OCI-M2 (cell line): ENCODE measurements around the gene SUFU.
"Not testable (repeated sequence)": the region's sequence is repeated elsewhere in the genome, so short reads cannot be mapped to it uniquely, and the experiment has no call there.

Experiments
- DNase-seq: peaks from one replicate; lab custom pipeline; 2025; ENCODE audit not compliant: unreplicated experiment; lab: John Stamatoyannopoulos, UW

The SUFU gene

DNA sequence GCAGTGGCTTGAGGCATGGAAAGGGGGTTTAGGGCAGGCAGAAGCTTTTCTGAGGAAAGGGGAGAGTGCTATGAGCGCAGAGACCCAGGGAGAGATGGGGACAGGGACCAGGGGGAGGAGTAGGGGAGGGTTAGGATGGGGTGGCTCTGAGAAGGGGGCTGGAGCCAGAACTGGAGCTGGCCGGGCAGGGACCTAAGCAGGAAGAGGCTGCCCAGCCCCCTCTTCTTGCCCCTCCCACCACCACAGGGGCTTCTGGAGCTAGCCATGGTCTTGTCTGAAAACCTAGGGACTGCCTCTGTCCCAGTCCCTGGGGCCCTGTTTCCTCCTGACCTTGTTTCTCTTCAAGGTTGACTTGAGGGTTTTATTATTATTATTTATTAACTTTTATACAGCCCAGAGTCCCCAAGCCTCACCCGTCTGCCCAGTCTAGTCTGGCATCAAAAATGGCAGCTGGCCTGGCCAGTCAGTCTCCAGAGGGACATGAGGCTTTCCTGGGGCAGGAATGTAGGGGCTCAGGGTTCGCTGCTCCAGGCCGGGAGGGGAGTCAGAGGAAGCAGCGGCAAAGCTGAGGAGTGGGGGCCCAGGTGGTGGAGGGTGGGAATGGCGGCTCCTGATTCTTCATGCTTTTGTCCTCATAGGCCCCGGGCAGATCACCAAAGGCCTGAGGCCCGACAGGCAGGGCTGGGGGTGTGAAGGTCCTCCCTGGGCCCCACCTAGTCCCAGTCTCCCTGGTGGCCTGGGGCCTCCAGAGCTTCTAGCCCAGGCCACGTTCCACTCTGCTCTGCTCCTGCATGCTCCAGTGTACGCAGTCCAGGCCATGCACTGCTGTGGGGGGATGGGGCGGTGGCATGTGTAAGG, 146.3 kb downstream of the SUFU start:
- DNase-seq, result no peak

DNA sequence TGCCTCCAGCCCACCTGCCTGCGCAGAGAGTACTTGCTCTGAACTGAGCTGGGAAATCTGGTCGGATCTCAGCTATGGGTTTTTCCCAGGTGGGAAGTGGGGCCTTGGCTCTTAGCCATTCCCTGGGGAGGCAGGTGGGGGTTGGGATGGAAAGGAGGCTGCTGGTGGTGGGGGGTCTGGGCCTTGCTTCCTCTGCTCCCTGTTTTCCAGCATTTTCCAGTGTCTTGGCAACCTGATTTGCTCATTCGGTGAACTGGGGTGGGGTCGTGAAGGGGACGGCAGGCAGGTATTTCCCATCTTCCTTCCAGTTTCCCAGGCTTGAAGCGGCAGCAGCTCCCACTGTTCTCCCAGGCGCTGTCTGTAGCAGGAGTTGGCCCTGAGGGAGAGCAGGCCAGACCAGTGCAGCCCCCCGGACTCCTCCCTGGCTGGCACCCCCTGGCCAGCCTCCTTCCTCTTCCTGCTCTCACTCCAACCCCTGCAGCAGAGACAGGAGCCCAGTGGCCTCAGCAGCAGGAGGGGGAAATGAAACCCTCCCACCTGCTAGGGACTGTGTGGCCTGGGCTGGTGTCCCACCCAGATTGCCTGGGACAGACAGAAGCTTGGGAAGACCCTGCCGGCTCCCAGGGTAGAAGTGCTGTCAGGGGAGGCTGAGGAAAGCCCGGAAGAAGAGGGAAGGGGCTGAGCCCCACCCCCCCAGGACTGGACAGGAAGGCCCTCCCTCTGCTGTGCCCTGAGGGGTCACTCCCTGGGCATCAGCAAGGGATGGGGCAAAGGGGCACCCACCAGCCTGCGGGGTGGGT, 147.1 kb downstream of the SUFU start:
- DNase-seq, result no peak

DNA sequence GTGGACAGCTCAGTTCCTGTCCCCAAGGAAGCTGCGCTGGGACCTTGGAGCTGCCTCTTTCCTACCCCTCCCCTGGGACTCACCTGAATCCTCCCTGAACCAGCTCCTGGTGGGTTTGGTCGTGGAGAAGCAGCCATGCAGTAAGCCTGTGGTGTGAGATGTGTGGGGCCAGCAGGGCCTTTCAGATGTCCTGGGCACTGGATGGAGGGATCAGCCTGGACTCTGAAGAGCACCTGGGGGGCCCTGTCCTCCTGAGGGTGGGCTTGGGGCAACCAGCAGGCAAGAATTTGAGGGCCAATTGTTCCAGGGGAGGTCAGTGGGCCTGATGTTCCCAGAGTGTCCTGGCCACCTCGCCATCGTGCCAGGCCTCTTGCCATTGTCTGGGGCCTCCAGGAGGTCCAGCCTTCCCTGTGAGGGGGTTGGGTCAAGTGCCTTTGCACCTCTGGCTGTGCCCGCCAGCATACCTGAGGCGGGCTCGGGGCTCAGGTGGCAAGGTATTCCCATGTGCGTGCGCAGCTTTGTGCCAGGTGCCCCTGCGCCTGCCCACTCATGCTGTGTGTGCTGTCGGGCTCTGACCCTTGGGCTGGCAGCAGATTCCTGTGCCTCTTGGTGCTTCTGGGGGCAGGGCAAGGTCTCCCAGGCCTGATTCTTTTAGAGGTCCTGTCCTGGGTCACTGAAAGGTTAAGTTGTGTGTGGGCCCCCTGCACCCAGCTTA, 147.8 kb downstream of the SUFU start:
- no peak for DNase-seq

DNA sequence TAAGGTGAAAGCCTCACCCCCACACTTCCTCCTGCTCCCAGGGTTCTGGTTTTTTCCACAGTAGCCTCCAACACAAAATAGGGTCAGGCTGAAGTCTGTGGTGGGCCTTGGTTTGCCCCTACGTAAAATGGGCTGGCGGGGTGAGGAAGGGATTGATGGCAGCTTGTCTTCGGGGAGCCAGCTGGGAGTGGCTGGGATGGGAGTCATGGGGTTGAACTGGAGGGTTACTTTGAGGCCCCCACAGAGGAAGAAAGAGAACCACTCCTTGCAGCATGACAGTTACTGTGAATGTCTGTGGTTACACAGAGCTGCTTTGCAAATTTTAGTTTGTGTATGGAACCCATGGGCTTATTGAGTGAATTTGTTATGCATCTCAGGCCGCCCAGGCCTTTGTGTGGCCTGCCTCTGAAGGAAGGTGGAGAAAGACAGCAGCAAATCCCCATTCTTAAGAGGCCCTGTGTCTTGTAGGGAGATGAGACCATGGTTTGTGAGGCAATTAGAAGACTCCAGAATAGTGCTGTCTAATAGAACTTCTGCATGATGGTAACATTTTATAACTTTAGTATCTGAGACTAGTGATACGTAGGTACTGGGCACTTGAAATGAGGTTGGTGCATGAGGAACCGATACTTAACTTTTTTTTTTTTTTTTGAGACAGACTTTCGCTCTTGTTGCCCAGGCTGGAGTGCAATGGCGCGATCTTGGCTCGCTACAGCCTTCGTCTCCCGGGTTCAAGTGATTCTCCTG, 148.6 kb downstream of the SUFU start:
- no peak for DNase-seq

DNA sequence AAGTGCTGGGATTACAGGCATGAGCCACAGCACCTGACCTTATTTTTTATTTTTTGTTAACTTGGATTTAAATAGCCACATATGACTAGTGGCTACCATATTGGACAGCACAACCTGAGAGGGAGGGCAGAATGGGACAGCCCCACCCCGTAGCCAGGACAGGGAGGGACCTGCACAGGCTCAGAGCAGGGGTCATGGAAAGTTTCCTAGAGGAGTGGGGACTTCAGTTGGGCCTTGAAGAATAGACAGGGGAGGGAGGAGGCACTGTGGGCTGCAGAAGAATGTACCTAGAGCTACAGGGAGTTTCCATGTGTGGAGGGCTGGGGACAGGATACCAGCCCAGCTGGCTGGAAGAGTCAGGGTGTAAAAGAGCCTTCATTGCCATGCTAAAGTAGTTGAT, 149.3 kb downstream of the SUFU start:
- DNase-seq, result no peak

DNA sequence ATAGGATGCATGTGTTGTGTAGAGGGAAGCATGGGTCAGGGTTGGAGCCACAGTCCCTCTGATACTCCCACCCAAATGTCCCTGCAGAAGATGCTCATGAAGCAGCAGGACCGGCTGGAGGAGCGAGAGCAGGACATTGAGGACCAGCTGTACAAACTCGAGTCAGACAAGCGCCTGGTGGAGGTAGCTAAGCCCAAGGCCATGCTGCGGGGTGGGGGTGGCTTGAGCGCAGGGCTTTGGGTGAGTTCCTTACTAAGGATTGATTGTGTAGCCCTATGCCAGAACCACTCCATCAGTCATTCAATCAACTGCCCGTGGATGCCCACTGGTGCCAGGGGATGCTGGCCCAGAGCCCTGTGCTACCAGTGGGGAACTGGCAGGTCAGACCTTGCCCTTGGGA, 150.8 kb downstream of the SUFU start:
- no peak for DNase-seq

DNA sequence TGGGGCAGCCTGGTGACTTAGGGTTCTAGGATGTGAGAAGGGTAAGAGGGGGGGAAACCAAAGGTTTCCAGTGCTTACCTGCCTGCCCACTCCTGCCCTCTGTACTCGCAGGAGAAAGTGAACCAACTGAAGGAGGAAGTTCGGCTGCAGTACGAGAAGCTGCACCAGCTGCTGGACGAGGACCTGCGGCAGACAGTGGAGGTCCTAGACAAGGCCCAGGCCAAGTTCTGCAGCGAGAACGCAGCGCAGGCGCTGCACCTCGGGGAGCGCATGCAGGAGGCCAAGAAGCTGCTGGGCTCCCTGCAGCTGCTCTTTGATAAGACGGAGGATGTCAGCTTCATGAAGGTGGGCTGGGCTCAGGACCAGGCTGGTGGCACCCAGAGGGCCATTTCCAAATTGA, 151.2 kb downstream of the SUFU start:
- no peak for DNase-seq

DNA sequence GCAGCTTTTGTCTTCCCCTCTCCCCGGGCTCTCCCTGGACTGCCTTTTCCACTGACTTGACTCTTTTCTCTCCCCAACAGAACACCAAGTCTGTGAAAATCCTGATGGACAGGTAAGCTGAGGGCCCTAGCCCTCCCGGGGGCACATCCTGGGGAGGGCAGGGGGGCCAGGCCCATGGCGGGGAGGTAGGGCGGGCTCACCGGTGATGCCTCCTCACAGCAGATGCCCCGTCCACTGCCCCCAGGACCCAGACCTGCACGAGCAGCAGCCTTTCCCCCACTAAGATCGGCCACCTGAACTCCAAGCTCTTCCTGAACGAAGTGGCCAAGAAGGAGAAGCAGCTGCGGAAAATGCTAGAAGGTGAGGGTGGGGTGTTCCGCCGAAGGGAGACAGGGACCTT, 152.3 kb downstream of the SUFU start:
- DNase-seq, result no peak

DNA sequence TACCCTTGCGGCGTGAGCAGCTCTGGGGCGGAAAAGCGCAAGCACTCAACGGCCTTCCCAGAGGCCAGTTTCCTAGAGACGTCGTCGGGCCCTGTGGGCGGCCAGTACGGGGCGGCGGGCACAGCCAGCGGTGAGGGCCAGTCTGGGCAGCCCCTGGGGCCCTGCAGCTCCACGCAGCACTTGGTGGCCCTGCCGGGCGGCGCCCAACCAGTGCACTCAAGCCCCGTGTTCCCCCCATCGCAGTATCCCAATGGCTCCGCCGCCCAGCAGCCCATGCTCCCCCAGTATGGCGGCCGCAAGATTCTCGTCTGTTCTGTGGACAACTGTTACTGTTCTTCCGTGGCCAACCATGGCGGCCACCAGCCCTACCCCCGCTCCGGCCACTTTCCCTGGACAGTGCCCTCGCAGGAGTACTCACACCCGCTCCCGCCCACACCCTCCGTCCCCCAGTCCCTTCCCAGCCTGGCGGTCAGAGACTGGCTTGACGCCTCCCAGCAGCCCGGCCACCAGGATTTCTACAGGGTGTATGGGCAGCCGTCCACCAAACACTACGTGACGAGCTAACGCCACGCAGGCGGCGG, 153.1 kb downstream of the SUFU start:
- no peak for DNase-seq

DNA sequence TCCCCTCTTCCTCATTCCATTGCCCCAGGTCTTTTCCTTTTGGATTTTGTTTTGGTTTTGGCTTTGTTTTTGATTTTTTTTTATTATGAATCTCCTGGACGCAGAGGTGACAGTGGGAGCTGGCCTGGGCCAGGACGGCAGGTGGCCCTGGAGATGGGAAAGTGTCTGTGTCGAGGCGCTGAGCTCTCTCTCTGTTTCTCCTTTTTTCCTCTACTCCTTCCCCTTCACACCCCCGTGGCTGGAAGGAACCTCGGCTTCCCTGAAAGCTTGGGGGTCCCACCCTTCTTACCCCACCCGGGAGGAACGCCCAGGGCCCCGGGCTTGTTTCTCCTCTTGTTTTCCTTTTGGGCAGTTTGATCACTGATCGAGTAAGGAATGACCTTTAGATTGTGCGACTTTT, 153.7 kb downstream of the SUFU start:
- no peak for DNase-seq

DNA sequence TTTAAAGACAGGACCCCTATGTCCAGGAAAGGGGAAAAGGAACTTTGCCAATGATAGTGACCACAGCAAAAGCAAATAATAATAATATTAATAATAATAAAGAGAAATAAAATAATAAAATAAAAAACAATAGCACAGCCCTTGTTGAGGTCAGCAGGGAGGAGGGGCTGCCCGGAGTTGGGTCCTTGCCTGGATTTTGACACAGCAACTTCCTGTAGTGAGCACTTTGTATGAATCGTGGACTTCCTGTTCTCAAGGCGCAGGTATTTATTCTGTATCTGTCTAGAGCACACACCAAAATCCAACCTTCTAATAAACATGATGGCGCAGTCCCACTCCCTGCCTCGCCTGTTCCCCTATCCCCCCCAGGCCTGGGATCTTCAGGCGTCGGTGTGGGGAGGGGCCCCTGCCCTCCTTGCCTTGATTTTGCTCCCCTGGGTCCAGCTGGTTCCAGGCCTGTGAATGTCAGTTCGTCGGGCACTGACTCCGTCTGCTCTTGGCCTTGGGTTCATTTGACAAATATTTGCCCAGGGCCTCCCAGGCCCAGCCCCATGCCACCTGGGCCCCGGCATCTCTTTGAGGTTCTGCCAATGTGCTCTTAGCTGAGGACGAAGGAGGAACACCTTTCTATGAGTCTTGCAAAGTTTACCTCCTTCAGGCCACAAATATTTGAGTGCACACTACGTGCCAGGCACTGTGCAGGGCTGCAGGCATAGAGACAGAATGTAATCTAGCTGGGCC, 154.4 kb downstream of the SUFU start:
- DNase-seq, result no peak

DNA sequence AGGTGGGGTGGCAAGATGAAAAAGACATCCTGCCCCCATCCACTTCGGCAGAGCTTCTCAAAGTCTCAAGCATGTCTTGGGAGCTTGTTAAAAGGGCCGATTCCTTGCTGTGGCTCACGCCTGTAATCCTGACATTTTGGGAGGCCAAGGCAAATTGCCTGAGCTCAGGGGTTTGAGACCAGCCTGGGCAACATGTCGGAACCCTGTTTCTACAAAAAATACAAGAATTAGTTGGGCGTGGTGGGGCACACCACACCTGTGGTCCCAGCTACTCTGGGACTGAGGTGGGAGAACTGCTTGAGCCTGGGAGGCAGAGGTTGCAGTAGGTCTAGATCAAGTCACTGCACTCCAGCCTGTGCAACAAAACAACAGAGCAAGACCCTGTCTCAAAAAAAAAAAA, 155.0 kb downstream of the SUFU start:
- no peak for DNase-seq

DNA sequence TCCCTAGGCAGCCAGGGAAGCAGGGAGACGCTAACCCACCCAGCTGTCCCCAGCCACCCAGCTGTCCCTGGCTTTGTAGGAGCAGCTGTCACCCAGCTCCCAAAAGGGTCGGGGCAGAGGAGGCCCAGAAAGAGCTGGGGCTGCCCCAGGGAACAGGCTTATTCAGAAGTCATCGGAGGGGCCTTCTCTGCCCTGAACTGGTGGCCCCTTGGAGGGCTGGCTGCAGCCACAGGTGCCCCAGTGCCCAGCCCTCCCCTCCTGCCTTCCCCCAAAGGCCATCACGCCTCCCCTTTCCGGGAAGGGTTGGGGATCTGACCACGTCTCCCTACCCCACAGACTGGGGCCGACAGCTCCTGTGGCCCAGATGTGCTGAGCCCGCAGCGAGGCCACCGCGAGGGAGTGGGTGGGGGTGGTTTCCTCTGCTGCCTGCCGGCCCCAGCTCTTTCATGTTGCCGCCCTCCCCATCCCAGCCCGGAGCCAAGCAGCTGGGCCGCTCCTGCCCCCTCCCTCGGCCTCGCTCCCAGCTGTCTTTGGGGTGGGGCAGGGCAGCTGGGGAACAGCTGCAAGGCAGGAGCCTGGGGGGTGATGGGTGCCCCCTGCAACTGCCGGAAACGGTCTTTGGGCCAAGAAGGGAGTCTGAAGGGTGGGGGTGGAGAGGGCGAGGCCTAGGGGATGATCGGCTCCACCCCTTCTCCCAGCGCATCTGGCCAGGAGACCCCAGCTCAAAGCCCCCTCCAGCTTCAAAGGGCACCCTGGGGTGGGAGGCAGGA, 157.3 kb downstream of the SUFU start:
- no peak for DNase-seq

DNA sequence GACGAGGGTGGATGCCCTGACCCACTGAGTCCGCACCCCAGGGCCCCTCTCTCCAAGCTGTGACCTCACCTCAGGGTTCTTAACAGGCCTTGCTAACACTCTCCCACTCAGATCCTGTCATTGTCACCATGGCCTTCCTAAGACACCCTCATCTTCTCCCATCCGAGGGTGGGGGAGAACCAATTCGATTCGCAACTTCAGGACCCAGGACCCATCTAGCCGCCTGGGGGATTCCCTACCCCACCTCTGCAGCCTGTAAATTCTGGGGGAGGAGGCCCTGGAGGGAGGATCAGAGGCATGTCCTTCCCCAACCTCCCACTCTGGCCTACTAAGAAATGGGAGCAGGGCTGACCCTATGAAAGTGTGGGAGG, 157.9 kb downstream of the SUFU start:
- no peak for DNase-seq

DNA sequence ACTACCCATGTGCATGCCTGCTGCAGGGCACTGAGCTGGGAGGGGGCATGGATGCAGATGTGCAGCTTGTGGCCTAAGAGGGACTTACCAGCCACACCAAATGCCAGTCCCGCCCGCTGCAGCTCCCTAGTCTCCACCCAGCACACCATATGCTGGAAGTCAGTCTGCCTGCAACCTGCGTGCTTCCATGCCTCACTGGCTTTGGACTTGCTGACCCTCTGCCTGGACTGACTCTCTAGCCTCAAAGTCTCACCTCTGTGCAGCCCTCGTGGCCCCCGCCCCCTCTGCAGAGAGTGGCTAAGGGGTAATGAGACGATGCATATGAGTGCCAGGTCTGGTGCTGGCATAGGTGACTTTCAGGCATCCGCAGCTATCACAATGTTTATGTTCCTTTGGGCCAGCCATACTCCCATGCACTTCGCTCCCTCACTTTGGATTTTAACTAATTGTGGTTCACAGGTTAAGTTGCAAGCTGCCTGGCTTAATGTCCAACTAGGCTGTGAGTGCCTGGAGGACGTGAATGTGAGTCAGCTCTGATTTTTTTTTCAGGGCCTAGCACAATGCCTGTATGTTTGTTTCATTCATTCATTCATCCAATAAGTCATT, 162.2 kb downstream of the SUFU start:
- no peak for DNase-seq

DNA sequence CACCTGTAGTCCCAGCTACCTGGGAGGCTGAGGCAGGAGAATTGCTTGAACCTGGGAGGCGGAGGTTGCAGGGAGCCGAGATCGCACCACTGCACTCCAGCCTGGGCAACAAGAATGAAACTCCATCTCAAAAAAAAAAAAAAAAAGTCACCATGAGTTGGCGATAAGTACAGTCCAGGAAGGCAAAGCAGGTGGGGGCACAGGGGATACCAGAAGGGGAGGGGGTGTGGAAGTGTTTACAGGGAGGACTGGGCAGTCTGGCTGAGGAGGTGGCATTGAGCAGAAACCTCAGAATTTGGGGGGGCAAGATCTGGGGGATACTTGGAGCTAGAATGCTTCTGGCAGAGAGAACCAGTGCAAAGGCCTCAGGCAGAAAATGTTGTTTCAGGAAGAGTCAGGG, 163.6 kb downstream of the SUFU start:
- DNase-seq, result not testable (repeated sequence)

DNA sequence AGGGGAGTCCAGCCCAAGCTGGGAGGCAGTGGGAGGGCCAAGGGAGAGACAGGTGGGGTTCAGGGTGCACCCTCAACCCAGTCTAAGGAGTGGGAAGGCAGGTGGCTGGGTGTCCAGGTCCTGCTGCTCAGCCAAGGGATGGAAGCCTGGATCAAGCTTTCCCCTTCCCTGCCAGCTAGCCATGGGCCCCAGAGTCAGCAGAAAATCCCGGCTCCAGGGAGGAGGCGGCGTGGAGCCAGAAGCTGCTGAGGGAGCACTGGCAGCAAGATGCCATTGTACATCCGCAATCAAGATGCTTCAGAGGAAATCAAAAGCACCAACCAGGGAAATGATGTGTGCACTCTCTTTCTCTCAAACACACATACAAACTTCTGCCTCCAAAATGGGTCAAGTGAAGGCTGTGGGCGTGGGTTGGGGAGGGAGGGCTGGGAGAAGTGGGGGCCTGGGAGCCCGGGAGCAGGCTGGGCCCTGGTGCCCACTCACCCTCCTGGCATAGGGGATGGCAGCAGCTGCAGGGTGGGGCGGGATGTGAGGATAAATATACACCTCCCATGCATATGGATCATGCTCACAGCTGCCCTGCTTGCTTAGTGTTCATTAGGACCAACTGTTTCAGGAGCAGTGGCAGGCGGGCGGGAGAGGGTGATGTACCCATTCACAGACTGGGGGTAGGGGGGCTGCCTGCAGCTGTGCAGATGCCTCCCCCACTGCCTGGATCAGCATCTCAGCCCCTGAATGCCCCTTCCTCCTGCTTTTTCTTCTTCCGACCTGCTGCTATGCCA, 164.7 kb downstream of the SUFU start:
- DNase-seq, result no peak
